Brain pericyte (primary cell): Measurements from ENCODE around the gene CMSS1.

ENCODE experiments used
- DNase-seq: peaks from one replicate; pipeline ENCODE4 v3.0.0-alpha.2; 2012; ENCODE audit warnings: low read depth, low spot score

The CMSS1 gene

DNA sequence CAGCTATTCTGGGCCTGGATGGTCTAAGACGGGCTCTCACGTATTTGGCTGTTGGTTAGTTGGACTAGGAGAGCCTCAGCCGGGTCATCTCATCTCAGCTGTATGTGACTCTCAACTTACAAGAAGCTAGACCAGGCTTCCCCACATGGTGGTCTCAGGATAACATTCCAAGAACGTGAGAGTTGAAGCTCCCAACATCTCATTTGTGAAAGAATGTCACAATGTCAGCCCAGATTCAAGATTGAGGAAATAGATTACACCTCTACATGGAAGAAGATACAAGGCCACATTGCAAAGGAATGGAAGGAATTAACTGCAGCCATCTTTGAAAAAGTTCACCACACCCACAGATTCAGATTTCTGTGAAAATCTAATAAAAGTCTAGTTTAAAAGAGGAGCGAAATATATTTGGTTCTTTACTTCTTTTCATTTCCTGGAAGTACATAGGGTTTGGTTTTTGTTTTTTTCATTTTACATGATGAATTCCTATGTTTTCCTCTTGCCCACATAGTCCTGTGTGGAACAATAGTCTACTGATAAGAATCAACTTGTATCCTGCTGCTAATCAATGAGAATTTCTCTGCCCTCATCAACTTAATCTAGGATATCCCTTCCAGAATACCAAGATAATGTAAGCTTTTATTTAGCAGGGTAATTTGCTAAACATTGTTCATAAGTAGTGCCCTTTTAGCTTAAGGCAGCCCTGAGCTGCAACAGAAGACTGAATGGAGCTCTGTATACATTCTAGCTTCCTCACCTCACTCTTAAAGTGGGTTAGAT is 116.5 kb downstream of the CMSS1 start:
- no peak for DNase-seq

DNA sequence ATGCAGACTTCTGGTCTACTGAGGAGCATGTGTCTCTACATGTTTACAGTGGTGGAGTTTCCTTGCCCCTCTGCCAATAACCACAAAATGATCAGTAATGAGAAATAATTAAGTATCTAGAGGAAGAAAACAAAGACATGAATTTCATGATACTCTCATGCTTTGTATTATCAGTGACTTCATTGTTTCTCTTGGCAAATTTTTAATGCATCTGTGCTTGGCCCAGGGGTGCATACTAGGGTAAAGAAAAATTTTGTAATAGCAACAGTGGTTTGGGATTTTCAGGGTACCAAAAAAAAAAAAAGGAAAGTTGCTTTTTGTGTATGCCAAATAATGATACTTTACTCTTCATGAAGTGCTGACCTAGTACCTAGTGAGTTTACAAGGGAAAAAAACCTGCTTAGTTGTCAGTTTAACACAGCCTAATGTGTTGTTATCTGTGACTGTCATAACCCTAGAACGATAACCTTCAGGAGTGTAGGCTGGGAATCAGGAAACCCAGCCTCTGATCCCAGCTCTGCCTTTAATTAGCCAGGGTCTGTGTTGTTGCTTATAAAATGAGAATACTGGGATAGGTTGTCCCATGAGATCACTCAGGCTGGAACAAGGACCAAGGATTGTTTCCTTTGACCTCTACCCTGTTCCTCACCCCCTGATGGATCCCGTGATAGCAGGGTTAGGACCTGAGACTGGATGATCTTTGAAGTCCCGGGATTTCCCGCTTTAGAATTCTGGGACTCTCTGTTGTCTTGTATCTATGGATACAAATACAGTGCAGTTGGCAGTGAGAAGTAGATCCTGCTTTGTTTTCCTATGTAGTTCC is 117.5 kb downstream of the CMSS1 start:
- DNase-seq = no peak

DNA sequence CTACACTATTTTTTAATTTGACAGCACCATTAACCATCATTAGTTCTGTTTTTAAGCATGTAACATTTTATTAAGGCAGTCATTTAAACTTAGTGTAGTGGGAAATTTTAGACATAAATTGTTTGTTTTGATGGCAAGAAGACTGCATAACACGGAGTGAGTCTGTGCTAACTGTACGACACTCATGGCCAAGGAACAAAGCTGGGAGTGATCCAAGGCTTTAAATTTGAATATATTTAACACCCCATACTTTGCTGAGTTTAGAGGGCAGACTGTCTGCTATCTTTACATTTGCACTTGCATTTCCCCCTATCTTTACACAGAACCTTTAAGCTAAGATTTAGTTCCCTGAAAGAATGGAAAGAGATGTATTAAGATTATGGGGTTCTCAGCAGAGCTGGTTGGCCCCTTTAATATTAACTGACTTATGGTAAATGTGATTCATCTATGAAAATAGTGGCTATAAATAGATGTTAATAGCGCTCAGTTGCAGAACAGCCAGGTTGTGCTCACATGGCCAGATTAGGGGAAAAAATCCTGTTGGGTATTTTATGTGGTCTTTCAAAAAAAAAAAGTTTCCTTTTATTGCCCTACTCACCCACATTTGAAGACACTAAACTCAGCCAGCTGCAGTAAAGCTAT is 120.7 kb downstream of the CMSS1 start:
- no peak for DNase-seq

DNA sequence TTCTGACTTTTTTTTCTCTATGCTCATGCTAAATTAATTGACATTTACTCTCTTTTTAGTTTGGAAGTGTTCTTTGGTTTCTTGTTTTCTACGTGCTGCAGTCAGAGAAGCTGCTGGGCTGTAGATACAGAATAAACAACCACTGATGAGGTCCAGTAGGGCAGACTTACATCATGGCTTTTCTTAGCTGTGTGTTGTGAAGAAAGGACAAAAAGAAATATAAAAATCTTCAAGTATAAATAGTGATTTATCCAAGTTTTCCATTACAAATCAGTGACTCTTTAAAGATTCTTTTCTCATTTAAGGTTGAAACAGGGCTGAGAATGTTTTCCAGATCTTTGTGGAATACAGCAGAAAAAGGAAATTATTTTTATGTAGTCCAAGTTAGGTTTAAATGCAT is 122.2 kb downstream of the CMSS1 start:
- DNase-seq = no peak

DNA sequence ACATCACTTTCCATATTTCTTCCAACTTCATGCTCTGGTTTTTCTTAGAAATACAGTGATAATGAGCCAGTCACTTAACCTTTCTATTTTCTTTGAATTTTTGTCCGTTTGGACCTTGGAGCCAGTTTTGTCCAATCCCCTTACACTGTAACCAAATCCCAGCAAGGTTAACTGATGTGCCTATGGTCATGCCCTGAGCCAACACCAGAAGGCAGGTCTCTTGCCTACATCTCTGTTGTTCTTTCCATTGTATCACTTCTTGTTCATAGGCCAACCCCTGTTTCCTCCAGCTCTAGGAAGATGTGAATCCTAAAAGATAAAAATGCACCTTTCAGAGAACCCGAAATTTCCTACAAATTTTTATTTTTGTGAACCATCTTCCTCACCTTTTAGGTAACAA is 122.7 kb downstream of the CMSS1 start:
- DNase-seq = no peak

DNA sequence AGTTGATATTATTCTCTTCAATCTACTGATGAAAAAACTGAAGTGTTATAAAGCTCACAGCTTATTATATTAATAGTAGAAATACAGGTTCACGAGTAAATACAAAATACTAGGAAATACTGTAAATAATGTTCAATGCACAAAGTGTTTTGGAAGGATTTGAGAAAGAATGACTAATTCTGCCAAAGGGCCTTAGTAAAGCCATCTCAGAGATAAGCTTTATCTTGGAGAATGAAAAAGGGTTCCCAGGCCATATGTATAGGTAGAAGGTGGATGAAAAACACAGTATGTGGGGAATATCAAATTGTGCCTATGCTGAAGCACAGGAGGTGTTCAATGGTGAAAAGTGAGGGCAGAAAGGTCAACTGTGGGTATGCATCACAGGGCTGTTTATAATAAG is 123.5 kb downstream of the CMSS1 start:
- no peak for DNase-seq

DNA sequence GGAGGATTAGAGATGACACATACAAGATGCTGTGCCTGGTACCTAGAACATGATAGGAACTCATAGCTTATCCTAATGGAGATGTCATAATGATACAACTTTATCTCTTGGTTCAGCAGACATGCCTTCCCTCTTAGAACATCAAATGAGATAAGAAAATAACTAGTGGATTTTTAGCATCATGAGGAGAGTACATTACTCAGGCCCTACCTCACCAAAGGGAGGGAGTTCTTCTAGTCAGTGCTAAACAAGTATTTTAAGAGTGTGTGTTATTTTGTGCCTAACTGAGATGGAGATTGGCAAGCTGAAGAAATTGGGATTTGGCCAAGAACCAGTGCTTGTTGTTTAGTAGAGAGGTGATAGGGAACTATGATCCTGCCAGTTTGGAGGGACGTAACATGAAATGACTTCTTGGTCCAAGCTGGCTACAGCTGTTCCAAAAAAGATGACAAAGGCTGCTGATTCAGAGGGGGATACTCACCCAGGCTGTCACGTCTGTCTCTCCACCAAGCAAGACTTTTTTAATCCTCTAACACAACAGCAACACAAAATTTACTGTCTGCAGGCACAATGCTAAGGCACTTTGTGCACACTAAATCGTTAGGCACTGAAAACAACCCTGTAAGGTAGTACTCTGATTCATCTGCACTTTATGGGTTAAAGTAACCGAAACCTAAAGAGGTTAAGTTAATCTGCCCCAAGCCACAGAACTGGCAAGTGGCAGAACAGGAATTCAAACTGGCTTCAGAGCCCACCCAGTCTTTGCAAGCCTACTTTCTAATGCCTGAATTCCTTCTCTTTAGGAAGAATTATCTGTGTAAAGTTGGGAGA is 126.5 kb downstream of the CMSS1 start:
- no peak for DNase-seq

DNA sequence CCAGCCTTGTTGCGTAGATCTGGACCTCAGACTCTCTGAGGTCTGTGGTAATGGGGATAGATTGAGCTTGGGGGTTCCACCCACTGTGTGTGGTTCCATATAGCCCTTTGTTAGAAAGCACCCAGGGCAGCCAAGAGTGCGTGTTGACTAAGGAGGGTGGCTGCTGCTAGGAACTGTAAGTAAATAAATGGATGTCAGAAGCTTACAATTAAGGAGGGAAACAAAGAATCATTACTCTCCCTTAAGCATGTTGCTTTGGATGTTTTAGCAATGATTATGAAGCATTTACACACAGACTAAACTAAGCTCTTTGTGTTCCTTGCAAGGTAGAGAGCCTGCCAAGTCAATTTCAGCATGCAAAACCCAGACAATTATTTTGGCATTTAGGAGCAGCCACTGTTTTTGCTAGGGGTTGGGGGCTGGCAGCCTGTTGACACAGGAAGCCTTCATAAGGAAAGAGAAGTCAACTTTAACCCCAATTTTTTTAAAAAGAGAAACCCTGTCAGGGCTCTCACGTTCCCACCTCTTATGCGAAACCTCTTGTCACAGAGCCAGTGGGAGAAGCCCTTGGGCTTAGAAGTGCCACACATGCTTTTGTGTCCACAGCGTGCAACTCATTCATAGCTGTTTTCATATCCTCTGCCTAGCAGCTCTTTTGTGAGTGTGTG is 127.8 kb downstream of the CMSS1 start:
- no peak for DNase-seq

DNA sequence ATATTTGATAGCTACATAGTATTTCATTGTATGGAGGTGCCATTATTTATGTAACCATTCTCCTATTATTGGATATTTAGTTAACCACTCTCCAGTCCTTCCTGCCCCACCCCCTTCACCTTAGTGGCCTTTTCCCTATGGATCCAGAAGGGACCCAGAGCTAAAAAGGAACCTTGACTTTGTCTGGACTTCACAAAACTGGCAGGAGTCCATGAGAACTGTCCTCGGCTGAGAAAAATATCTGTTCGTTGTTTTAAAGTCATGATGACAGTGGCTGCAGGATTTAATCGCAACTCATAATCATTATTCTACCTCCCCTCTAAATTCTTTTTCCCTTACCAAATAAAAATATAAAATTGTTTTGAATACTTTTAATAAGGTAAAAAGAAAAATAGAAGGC is 129.7 kb downstream of the CMSS1 start:
- no peak for DNase-seq

DNA sequence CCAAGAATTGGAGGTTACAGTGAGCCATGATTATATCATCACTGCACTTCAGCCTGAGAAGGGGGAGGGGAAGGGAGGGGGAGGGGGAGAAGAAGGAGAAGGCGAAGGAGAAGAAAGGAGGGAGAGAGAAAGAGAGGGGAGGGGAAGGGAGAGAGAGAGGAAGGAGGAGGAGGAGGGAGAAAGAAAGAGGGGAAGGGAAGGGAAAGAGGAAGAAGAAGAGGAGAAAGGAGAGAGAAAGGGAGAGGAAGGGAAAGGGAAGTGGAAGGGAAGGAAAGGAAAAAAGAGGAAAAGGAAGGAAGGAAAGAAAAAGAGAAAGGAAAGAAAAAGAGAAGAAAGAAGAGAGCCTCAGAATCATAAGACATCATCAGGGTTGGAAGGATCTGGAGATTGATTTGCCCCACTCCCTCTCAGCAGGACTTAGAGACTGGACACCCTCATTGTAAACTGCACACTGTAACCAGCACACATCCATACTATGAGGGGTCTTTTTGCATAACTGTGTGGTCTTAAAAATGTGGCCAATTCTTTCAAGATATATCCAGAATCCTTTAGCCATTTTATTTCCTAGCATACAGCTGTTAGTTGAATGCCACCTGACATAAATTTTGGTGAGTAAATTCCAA is 130.9 kb downstream of the CMSS1 start:
- DNase-seq = no peak

DNA sequence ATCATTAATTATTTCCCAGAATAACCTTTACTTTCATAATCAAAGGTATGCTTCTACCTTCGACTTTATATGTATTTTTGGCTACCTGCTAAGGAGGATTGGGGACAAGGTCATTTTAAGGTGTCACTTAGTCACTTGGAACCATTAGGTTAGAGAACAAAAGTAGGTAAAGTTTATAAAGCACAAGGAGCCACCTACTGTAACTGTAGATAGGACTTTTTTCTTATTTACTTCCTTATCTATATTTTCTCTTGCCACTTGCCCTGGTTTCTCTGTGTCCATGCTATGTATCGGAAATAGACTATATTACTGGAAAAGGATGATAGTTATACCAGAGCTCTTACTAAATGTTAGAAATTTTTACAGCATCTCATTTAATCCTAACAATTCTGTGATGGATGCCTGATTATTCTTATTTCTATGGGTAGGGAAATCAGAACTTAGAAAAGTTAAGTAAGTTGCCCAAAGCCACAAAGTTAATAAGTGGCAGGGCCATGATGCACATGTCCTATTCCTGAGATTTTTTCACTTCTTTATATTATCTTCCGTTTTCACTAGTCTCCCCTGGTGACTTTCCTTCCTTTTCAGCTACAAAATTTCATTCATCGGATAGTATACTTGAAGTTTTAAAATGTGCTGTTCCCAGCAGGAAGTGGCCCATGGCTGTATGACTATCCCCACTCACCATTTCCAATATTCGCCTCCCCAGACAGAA is 132.5 kb downstream of the CMSS1 start:
- DNase-seq = no peak

DNA sequence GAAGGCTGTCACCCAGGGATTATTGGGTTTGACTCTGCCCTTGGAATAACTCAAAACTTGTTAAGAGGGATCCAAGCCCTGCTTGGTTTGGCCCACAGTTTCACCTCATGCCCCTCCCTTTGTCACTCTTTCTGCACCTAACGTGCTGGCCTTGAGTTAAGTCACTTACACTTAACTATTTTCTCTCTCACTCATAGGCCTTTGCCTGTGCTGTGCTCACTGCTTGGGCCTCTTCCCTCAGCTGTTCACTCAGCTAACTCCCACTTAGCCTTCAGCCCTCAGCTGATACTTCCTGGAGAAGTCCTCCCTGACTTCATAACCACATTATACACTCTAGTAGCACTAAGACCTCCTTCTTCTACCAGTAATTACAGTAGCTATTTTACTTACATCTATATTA is 133.3 kb downstream of the CMSS1 start:
- no peak for DNase-seq

DNA sequence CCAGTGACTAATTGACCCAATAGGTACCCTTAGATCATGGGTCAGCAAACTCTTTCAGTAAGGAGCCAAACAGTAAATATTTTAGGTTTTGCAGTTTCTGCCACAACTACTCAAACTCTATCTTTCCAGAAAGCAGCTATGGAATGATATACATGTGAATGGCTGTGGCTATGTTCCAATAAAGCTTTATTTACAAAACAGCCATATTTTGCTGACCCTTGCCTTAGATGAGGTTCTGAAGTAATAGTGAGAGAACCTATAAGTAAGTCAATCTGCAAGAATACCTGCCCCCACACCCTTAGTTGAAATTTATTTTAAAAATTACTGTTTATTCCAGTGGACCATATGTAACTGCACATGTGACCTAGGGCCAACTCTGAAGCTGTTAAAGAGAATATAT is 134.0 kb downstream of the CMSS1 start:
- no peak for DNase-seq

DNA sequence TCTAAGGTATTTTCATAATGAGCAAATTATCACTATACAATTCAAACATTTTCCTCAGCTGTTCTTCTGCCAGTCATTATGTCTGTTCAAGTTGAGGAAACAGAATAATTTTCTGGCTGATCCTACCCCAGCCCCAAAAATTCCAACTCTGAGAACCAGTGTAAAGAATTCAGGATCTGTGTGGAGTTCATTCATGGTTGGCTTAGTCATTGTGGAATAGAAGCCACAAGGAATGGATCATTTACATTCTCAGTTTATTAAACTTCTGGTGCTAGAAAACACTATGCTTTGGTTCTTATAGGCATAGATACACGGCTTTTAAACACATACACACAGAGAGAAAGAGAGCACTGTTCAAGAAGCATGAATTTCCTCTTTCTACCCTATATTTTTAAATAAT is 134.6 kb downstream of the CMSS1 start:
- DNase-seq = no peak

DNA sequence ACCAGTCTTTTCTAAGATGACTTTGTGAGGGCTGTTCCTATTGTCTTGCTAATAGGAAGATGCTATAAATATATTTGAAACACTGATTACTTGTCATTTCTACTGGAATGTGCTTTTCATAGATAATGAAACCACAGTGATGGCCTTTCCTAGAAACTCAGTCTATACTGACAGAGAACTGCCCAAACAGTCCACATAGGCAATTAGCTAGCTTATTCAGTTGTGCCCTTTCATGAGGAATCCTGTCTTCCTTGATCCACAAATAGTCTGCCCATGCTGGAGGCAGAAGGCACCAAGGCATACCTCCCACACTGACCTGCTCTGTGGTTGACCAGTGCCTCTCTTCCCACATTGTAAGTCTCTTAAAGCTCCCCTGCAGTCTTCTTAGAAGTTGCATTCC is 135.9 kb downstream of the CMSS1 start:
- DNase-seq = no peak

DNA sequence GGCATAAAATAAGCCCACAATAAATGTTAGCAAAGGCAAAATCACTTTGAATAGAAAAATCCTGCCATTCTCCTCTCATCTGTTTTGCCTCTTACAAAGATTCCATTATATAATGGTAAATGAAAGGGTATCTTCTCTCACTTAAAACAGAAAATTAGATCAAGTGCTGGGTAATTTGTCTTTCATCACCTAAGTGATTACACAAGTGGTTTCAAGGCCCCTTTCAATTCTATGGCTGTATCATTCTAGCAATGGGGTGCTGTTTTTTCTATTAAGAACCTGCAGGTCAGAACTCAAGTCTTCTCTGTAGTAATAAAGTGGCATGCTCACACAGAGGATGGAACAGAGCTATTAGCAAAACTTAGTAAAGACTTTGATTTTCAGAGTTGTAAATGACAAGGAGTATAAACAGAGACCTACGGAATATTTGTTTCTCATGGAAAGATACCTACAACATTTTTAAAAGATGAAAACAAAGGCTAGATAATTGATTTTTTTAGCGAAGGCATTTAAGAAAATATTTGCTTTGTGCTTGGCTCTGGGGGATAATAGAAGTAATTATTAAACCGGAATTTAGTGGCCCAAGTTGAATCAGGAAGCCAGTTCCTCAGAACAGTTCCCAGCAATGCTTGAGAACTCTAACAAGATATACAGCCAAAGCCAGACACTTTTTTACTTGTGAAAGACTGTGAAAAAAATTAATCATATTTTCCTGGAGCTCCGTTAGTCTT is 137.4 kb downstream of the CMSS1 start:
- no peak for DNase-seq

DNA sequence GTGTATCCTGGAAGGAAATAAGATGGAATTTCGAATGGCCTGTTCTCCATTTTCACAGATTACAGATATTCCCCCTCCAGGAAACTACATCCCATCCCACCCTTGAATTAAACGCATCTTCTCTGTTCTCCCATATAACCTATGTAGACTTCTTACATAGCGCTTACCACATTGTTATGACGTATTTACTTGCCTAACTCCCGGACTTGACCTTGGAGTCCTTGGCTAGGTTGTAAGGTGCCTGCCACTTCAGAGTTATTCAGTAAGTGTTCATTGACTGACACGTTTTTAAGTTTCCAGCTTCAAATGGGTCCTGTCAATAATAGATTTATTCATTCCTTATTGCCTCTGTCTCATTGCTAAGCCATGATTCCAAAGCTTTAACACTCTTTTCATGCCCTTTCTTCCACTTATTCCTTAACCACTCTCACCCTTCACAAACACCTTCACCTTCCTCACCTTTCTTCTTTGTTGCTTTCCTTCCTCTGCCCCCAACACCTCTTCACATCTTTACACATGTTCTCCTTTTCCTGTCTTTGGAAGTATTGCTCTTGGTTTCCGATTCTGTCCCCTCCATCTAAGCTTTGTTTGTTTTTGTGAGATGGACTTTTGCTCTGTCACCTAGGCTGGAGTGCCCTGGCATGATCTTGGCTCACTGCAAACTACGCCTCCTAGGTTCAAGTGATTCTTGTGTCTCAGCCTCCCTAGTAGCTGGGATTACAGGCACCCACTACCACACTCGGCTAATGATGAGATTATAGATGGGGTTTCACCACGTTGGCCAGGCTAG is 138.3 kb downstream of the CMSS1 start:
- DNase-seq = no peak

DNA sequence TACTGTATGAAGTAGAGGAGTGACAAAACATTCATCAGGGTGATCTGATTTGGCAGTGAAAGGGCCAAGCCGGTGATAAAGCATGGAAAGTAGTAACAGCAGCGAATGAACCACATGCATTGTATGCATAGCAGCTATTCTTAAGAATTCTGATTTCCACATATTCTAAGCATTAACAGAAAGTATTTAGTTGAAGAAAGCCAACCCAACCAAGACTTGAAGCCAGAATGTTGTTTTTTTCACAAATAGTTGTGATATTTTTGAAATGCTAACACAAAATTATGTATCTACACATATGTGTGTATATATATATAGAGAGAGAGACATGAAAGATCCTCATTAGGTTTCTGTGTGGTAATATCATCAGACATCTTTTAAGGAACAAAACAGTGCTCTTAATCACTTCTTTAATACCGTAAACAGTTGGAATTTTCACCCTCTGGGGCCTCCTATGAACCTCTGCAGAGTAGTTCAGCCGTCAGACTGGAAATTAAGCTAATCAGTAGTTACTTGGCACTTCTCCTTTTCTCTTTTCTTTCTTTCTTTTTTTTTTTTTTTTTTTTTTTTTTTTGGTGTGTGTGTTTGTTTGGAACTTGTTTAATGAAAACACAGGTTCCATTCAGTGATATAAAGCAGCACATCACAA is 139.6 kb downstream of the CMSS1 start:
- no peak for DNase-seq
